Caco-2 (cell line): ENCODE data around the gene TRPM8. TPM values are rescaled to one million over a fixed set of nuclear protein-coding genes. Genes with fewer than 3 reads are reported as not detected.

Source experiments
- BruUV-seq: library from RNA; stranded (reverse); fragments of 400-500 nt; replicated peaks from 2 replicates; lab custom pipeline; 2021; lab: Mats Ljungman, UMichigan
- CTCF ChIA-PET: fragments of 300-600 bp; sonication (Branson Sonifier 250); formaldehyde crosslinking; loops from one replicate; lab custom pipeline; 2022; ENCODE audit warnings: antibody characterized with exemption; lab: Charles Lee
- POLR2A ChIA-PET: fragments of 300-600 bp; sonication (Branson Sonifier 250); formaldehyde crosslinking; loops from one replicate; lab custom pipeline; 2022; ENCODE audit warnings: antibody characterized with exemption; lab: Charles Lee
- DNase-seq, 2 experiments: peaks; one replicate each; pipeline versions ENCODE4 v3.0.0 to v3.0.0-alpha.2; 2020 to 2022
- H3K27me3 ChIP-seq: replicated peaks from 2 replicates; pipeline ENCODE4 v1.6.0; 2011; ENCODE audit warnings: low read length; ENCODE audit not compliant: control insufficient read depth, insufficient read depth
- H3K36me3 ChIP-seq: 2 replicates; pipeline ENCODE4 v1.5.1; 2011; ENCODE audit warnings: low read length; ENCODE audit not compliant: control insufficient read depth, insufficient read depth
- H3K4me1 ChIP-seq: fragments of 250-450 bp; sonication (Bioruptor Pico); 2 replicates; pipeline ENCODE4 v1.5.1; 2020; ENCODE audit warnings: mild to moderate bottlenecking
- H3K4me3 ChIP-seq: 2 replicates; pipeline ENCODE4 v1.5.1; 2011; ENCODE audit warnings: low read depth, mild to moderate bottlenecking, control low read depth, low read length
- H3K9me3 ChIP-seq: fragments of 250-450 bp; sonication (Bioruptor Pico); 2 replicates; pipeline ENCODE4 v1.5.1; 2020; ENCODE audit warnings: mild to moderate bottlenecking, moderate library complexity
- H3K27ac Mint-ChIP-seq: one replicate; pipeline ENCODE4 v1.8.0; 2022; ENCODE audit warnings: mixed read lengths; ENCODE audit not compliant: unreplicated experiment
- H3K27me3 Mint-ChIP-seq: one replicate; pipeline ENCODE4 v1.8.0; 2022; ENCODE audit warnings: mixed read lengths; ENCODE audit not compliant: insufficient read depth, unreplicated experiment
- H3K36me3 Mint-ChIP-seq: one replicate; pipeline ENCODE4 v1.8.0; 2022; ENCODE audit warnings: mild to moderate bottlenecking, mixed read lengths; ENCODE audit not compliant: insufficient read depth, unreplicated experiment
- H3K4me1 Mint-ChIP-seq: one replicate; pipeline ENCODE4 v1.8.0; 2022; ENCODE audit warnings: low read depth, mixed read lengths; ENCODE audit not compliant: unreplicated experiment
- H3K4me3 Mint-ChIP-seq: one replicate; pipeline ENCODE4 v1.8.0; 2022; ENCODE audit warnings: mild to moderate bottlenecking, moderate library complexity, mixed read lengths; ENCODE audit not compliant: unreplicated experiment
- H3K9me3 Mint-ChIP-seq: one replicate; pipeline ENCODE4 v1.8.0; 2022; ENCODE audit warnings: mixed read lengths; ENCODE audit not compliant: unreplicated experiment
- intact Hi-C: fragments of 100-400 bp; cut with micrococcal nuclease; formaldehyde crosslinking; loops from one replicate; pipeline ENCODE4 v1.10.0; 2022; ENCODE audit not compliant: unreplicated experiment
- total RNA-seq: library from RNA; stranded (reverse); gene quantifications from 2 replicates; pipeline ENCODE4 v1.2.3, GENCODE V29; 2022
- TF ChIP-seq, protein P1 (sequence below), 2 experiments: fragments of 200-600 bp in 1 of 2; IDR thresholded peaks; 1 replicate in 1 of 2; 2 replicates in 1 of 2; pipeline versions ENCODE4 v1.5.1 to v1.8.0; 2011 to 2022; ENCODE audit warnings: antibody characterized with exemption in 1 of 2, control low read depth in 1 of 2, inconsistent platforms in 1 of 2, low read depth in 1 of 2, low read length in 1 of 2, mild to moderate bottlenecking in 1 of 2, moderate library complexity in 1 of 2; ENCODE audit not compliant: insufficient read depth in 1 of 2, severe bottlenecking in 1 of 2, unreplicated experiment in 1 of 2

TRPM8 gene
- total RNA-seq, 1 experiment from 2014 or later = not detected

DNA sequence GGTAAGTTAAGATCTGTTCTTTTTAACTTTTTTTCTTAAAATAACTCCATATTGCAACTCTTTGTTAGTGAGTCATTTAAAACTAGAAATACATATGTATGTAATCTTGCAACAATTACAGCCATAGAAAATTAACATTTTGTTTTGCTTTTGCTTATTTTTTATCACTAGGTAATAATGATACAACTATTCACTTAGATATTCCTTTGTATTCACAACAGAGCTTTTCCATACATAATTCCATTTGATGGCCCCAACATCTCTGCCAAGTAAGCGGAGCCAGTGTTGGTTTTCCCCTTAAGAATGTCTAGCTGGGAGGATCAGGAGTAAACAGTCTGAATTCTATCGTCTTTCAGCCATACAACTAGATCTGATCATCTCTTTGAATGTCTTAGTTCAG, 149.4 kb downstream of the TRPM8 start:
- POLR2A ChIA-PET = no interaction called here
- H3K36me3 ChIP-seq = no peaks in the 10 kb centered on the region
- intact Hi-C loops = no loop called here
- H3K4me1 ChIP-seq = no peaks in the 10 kb centered on the region
- H3K4me3 Mint-ChIP-seq = no peak overlapping the region
- no peak overlapping the region for H3K27ac Mint-ChIP-seq
- H3K36me3 Mint-ChIP-seq = no peaks in the 10 kb centered on the region
- no peak for DNase-seq
- no peaks in the 10 kb centered on the region for H3K27me3 ChIP-seq
- H3K4me3 ChIP-seq = no peak overlapping the region
- CTCF ChIA-PET = no interaction called here
- no peaks in the 10 kb centered on the region for H3K4me1 Mint-ChIP-seq
- H3K9me3 ChIP-seq = no peaks in the 10 kb centered on the region
- H3K9me3 Mint-ChIP-seq = no peaks in the 10 kb centered on the region
- TF ChIP-seq, protein P1, sequence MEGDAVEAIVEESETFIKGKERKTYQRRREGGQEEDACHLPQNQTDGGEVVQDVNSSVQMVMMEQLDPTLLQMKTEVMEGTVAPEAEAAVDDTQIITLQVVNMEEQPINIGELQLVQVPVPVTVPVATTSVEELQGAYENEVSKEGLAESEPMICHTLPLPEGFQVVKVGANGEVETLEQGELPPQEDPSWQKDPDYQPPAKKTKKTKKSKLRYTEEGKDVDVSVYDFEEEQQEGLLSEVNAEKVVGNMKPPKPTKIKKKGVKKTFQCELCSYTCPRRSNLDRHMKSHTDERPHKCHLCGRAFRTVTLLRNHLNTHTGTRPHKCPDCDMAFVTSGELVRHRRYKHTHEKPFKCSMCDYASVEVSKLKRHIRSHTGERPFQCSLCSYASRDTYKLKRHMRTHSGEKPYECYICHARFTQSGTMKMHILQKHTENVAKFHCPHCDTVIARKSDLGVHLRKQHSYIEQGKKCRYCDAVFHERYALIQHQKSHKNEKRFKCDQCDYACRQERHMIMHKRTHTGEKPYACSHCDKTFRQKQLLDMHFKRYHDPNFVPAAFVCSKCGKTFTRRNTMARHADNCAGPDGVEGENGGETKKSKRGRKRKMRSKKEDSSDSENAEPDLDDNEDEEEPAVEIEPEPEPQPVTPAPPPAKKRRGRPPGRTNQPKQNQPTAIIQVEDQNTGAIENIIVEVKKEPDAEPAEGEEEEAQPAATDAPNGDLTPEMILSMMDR (IDR thresholded peaks at IDR 0.05; ENCODE audit: insufficient read depth in 1 of 2, low read depth in 1 of 2, low read length in 1 of 2, severe bottlenecking in 1 of 2, unreplicated experiment in 1 of 2) = no peak
- peaks cover 7% of the 10 kb centered on the region for H3K27me3 Mint-ChIP-seq
- BruUV-seq = no TSS peak

Other genes starting within 250 kb of the TRPM8 start
- gene UGT1A9, start 245.5 kb upstream of the TRPM8 start, total RNA-seq = 0.20 and 0.39 TPM in 2 replicates
- gene UGT1A7, start 235.5 kb upstream of the TRPM8 start, total RNA-seq = 0.18 and 0.63 TPM in 2 replicates
- gene UGT1A6, start 224.5 kb upstream of the TRPM8 start, total RNA-seq = 29.2 and 33.9 TPM in 2 replicates
- gene UGT1A5, start 204.5 kb upstream of the TRPM8 start, total RNA-seq = 1.00 and 1.2 TPM in 2 replicates
- gene UGT1A4, start 198.6 kb upstream of the TRPM8 start, total RNA-seq = 0.79 and 0.84 TPM in 2 replicates
- gene UGT1A3, start 188.3 kb upstream of the TRPM8 start, total RNA-seq = 0.64 and 0.65 TPM in 2 replicates
- 2.6 and 3.0 TPM in 2 replicates for gene UGT1A1, start 157.1 kb upstream of the TRPM8 start, total RNA-seq
- not detected in 2 replicates for gene MROH2A, start 139.0 kb upstream of the TRPM8 start, total RNA-seq
- gene HJURP, start 62.8 kb upstream of the TRPM8 start, total RNA-seq = 29.7 and 35.0 TPM in 2 replicates
- not detected in 2 replicates for gene SPP2, start 133.3 kb downstream of the TRPM8 start, total RNA-seq